Adrenal gland (tissue), 12 donors: ENCODE data around the gene BTBD9. TPM values are rescaled to one million over a fixed set of nuclear protein-coding genes. Genes with fewer than 3 reads are reported as not detected.

Experiments
- DNase-seq, 7 donors: peaks; one replicate each; pipeline ENCODE4 v3.0.0-alpha.2; 2019 to 2020
- H3K27ac ChIP-seq, 5 donors: fragments of 200-600 bp; sonication (generic) in 4 of 5; 1 replicate in 3 of 5; 2 replicates in 2 of 5; pipeline versions ENCODE4 v1.5.1 to v1.8.0; 2016 to 2020; ENCODE audit warnings: mild to moderate bottlenecking in 1 of 5
- H3K27me3 ChIP-seq: fragments of 200-600 bp; 2 replicates; pipeline ENCODE4 v1.8.0; 2021
- H3K36me3 ChIP-seq, 2 donors: fragments of 200-600 bp; replicated peaks in 1 of 2; 1 replicate in 1 of 2; 2 replicates in 1 of 2; pipeline versions ENCODE4 v1.5.1 to v1.8.0; 2018 to 2022
- H3K4me1 ChIP-seq, 2 donors: fragments of 200-600 bp; replicated peaks in 1 of 2; 1 replicate in 1 of 2; 2 replicates in 1 of 2; pipeline versions ENCODE4 v1.5.1 to v1.8.0; 2018 to 2021
- H3K4me3 ChIP-seq, 4 donors: fragments of 200-600 bp; sonication (generic) in 3 of 4; one replicate each; pipeline ENCODE4 v1.5.1; 2016 to 2018
- H3K9me3 ChIP-seq, 3 donors: fragments of 200-600 bp; sonication (generic) in 1 of 3; replicated peaks in 1 of 3; 1 replicate in 2 of 3; 2 replicates in 1 of 3; pipeline versions ENCODE4 v1.5.1 to v1.8.0; 2016 to 2021
- POLR2A ChIP-seq, 2 donors: fragments of 450-650 bp; IDR thresholded peaks; one replicate each; pipeline ENCODE4 v1.6.1; 2017; ENCODE audit warnings: antibody characterized with exemption in 2 of 2, mild to moderate bottlenecking in 2 of 2, moderate library complexity in 1 of 2
- WGBS, 4 donors: extraction: QIAGEN DNeasy Blood & Tissue Kit in 2 of 4; methylation state at CpG; one replicate each; pipeline versions ENCODE4 v1.1.5 to v1.1.7; 2013 to 2017; 5-methylcytosine and 5-hydroxymethylcytosine counted together
- intact Hi-C, 2 donors: fragments of 100-400 bp; cut with DNase I; formaldehyde crosslinking; loops; one replicate each; pipeline versions ENCODE4 v1.14.1 to v1.15.0; 2022 to 2023
- polyA plus RNA-seq, 3 donors: library from polyadenylated mRNA; stranded (reverse); fragments of 200-250 nt in 2 of 3; fragments of 350-450 nt in 1 of 3; fragmentation: Illumina TruSeq in 1 of 3; extraction: RNeasy Lipid Tissue Mini Kit (QIAGEN cat#74804) in 1 of 3; gene quantifications; one replicate each; pipeline ENCODE4 v1.2.3, GENCODE V29; 2013 to 2014
- total RNA-seq, 9 donors: library from RNA; depleted of rRNA in 4 of 9; stranded (reverse); fragments of >200 nt in 4 of 9; fragments of 120-200 nt in 1 of 9; fragmentation: NEBNext Ultra II Directional in 1 of 9; extraction: Animal tissue kit (Norgen Biotek cat#: 25700) in 1 of 9; gene quantifications; one replicate each; pipeline versions ENCODE4 v1.1.0 to v1.2.4, GENCODE V29; 2013 to 2023
- TF ChIP-seq, protein P1 (sequence below), 6 experiments: fragments of 450-650 bp in 4 of 6; fragments of 200-600 bp in 2 of 6; sonication (generic) in 1 of 6; IDR thresholded peaks; 1 replicate in 5 of 6; 2 replicates in 1 of 6; pipeline versions ENCODE4 v1.5.1 to v1.8.0; 2016 to 2021; ENCODE audit warnings: antibody characterized with exemption in 6 of 6, mild to moderate bottlenecking in 2 of 6, moderate library complexity in 1 of 6
- donor health status: healthy with polysubstance abuse.
- donor health status: Bipolar disorder and iron deficiency.
- donor health status: DM: yes; HTN: yes; CAD: no.
- donor health status: DM: no; HTN: no; CAD: no.
- donor health status: DM: no; HTN: no; CAD: no.
- donor health status: DM: yes; HTN: yes; CAD: no.

Gene BTBD9
- total and polyA plus RNA-seq, 12 donors: 2.4 to 29.6 (median 18.1) TPM

DNA sequence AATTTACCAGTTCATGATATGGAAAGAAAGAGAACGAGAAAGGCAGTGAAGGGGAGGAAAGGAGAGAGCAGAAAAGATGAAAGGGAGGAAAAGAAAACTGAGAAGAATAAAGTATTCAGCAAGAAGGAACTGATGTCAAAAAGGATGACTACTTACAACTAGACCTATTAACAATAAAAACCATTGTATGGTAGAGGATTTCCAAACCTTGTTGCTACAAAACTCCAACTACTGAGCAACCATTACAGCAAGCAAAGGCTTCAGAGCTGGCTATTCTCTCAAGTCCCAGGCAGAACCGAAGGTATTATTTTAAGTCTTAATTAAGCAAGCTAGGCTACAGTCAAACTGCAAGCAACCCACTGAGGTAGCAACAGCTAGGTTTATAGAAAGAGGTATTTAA is 142.2 kb downstream of the BTBD9 start:
- intact Hi-C loops: loop anchor here in 1 of 2 donors (10.0 kb wide), 1 partner anchor 793 kb away; no protein-coding TSS in a partner anchor
- peaks cover 0 to 9% of the 10 kb centered on the region in 2 donors for H3K4me1 ChIP-seq
- H3K27me3 ChIP-seq: no peaks in the 10 kb centered on the region
- no peak overlapping the region for H3K4me3 ChIP-seq
- WGBS, 4 donors: 83 to 95% (median 93%) methylated on average over 2 of the region's 2 CpGs
- H3K36me3 ChIP-seq: no peaks in the 10 kb centered on the region
- DNase-seq: no peak
- no peak for TF ChIP-seq POLR2A (IDR thresholded peaks at IDR 0.05)
- TF ChIP-seq, protein P1, sequence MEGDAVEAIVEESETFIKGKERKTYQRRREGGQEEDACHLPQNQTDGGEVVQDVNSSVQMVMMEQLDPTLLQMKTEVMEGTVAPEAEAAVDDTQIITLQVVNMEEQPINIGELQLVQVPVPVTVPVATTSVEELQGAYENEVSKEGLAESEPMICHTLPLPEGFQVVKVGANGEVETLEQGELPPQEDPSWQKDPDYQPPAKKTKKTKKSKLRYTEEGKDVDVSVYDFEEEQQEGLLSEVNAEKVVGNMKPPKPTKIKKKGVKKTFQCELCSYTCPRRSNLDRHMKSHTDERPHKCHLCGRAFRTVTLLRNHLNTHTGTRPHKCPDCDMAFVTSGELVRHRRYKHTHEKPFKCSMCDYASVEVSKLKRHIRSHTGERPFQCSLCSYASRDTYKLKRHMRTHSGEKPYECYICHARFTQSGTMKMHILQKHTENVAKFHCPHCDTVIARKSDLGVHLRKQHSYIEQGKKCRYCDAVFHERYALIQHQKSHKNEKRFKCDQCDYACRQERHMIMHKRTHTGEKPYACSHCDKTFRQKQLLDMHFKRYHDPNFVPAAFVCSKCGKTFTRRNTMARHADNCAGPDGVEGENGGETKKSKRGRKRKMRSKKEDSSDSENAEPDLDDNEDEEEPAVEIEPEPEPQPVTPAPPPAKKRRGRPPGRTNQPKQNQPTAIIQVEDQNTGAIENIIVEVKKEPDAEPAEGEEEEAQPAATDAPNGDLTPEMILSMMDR (IDR thresholded peaks at IDR 0.05): no peak
- H3K27ac ChIP-seq: no peak overlapping the region
- H3K9me3 ChIP-seq: peaks cover 0 to 3% (median 0%) of the 10 kb centered on the region in 3 donors

DNA sequence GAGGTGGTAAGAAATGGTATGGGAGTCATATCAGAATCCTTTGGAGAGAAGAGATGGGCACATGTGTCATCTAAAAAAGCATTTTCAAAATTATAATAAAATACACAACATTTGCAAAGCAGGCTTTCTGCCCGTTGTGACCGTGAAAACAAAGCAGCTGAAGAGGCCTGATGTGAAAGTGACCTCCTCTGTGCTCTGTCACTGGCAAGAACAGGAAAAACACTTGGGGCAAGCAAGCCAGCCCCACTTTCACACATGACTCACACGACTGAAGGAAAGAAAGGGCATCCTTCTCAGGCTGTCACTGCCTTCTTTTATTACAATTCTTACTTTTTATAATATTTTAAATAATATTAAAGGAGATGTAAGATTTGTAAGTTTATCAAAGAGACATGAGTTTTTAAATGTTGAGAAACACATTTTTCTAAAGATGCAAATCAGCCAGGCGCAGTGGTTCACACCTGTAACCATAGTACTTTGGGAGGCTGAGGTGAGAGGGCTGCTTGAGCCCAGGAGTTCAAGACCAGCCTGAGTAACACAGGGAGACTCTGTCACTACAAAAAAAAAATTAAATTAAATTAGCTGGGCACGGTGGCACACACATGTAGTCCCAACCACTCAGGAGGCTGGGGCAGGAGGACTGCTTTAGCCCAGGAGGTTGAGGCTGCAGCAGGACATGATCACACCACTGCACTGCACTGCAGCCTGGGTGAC is 143.7 kb downstream of the BTBD9 start:
- Histone ChIP-seq H3K9me3 (peaks cover 0 to 4% (median 0%) of the 10 kb centered on the region in 3 donors), H3K4me3 (no peak overlapping the region), H3K27ac (no peak overlapping the region), H3K4me1 (peaks cover 0 to 9% of the 10 kb centered on the region in 2 donors), H3K36me3 (no peaks in the 10 kb centered on the region), H3K27me3 (no peaks in the 10 kb centered on the region)
- TF ChIP-seq, protein P1 (IDR thresholded peaks at IDR 0.05): no peak
- TF ChIP-seq POLR2A (IDR thresholded peaks at IDR 0.05): no peak
- intact Hi-C loops: loop anchor here in 1 of 2 donors (10.0 kb wide), 1 partner anchor 791 kb away; no protein-coding TSS in a partner anchor
- peak in 3 of 7 donors; percentile 12 to 32 (median 24) for DNase-seq
- 58 to 67% (median 64%) methylated on average over 5 of the region's 5 CpGs for WGBS, 4 donors

DNA sequence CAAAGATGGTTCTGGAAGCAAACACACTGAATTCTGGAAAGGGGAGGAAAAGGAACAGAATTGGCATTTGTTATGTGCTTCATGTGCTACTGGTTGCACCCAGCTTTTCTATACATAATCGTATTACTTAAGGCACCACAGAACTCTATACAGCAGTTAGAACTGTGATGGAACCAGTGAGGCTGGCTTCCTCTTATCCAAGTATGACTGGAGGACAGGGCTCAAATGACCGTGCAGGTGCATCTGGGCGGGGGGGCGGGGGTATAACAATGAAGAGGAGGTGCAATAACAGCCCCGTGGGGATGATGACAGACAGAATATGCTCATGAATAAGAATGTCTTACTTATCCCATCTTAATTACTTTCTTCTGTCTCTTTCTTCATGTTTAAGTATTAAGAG is 144.2 kb downstream of the BTBD9 start:
- no peaks in the 10 kb centered on the region for H3K36me3 ChIP-seq
- H3K27me3 ChIP-seq: no peaks in the 10 kb centered on the region
- peaks cover 0 to 4% (median 0%) of the 10 kb centered on the region in 3 donors for H3K9me3 ChIP-seq
- no peak overlapping the region for H3K27ac ChIP-seq
- DNase-seq: no peak
- TF ChIP-seq, protein P1 (IDR thresholded peaks at IDR 0.05): no peak
- TF ChIP-seq POLR2A (IDR thresholded peaks at IDR 0.05): no peak
- H3K4me3 ChIP-seq: no peak overlapping the region
- peaks cover 0 to 9% of the 10 kb centered on the region in 2 donors for H3K4me1 ChIP-seq
- 84 to 90% (median 85%) methylated on average over 5 of the region's 5 CpGs for WGBS, 4 donors
- intact Hi-C loops: loop anchor here in 1 of 2 donors (10.0 kb wide), 1 partner anchor 791 kb away; no protein-coding TSS in a partner anchor

DNA sequence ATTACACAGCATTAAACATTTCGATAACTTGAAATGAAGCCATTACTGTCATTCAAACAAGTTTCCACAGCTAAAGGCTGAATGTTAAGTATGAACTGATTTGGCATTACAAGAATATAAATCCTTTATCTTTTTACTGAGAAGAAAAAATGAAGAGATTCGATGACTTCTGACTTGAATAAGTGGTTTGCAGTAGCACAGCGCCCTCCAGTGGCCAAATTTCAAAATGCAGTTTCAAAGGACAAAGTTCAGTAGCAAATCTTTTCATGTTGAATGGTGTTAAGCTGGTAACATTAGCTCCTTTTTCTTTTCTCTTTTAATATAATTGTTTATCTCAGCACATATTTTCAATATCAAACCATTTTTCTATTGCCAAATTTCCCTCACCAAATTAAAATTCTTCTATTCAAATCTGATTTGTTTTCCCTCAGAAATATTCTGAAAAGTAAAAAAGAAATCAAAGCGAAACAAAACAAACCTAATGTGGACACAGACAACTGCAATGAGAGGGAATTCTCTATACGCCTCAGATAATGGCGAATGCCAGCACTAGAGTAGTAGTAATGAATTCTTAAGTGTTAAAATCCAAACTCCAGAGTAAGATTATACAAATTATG is 145.7 kb downstream of the BTBD9 start:
- intact Hi-C loops: loop anchor here in 1 of 2 donors (10.0 kb wide), 1 partner anchor 789 kb away; no protein-coding TSS in a partner anchor
- Histone ChIP-seq H3K36me3 (no peaks in the 10 kb centered on the region), H3K27me3 (no peaks in the 10 kb centered on the region), H3K4me1 (peaks cover 0 to 6% of the 10 kb centered on the region in 2 donors), H3K27ac (no peak overlapping the region), H3K4me3 (no peak overlapping the region), H3K9me3 (peaks cover 0 to 4% (median 0%) of the 10 kb centered on the region in 3 donors)
- peak; percentile 60 to 97 (median 80) for DNase-seq
- WGBS, 4 donors: 32 to 35% (median 34%) methylated on average over 6 of the region's 6 CpGs
- no peak for TF ChIP-seq POLR2A (IDR thresholded peaks at IDR 0.05)
- TF ChIP-seq, protein P1 (IDR thresholded peaks at IDR 0.05): peak; percentile 91 to 98 (median 94)
